Fibroblast of skin of left quadriceps (primary cell): ENCODE measurements around the gene CAND1.
A peak's percentile ranks its signal among the peaks of the same experiment; 100 is the strongest.

Experiments used
- DNase-seq, 2 experiments: peaks; one replicate each; pipeline ENCODE4 v3.0.0-alpha.2; 2013; ENCODE audit warnings: low read depth in 2 of 2

The CAND1 gene

GRCh38 chr12:67344979-67345710, 76.0 kb downstream of the CAND1 start:
- no peak for DNase-seq

GRCh38 chr12:67348683-67349082, 79.5 kb downstream of the CAND1 start:
- no peak for DNase-seq

- no peak for DNase-seq
Measured at GRCh38 chr12:67352682-67353081, 83.5 kb downstream of the CAND1 start.

- no peak for DNase-seq
Measured at GRCh38 chr12:67354322-67354721, 85.2 kb downstream of the CAND1 start.

- DNase-seq = no peak
Measured at GRCh38 chr12:67354966-67355365, 85.8 kb downstream of the CAND1 start.

GRCh38 chr12:67355428-67356379, 86.5 kb downstream of the CAND1 start:
- peak; percentile 42 to 48 for DNase-seq

GRCh38 chr12:67356380-67356774, 87.2 kb downstream of the CAND1 start:
- no peak for DNase-seq

- DNase-seq = no peak
Measured at GRCh38 chr12:67357376-67358125, 88.4 kb downstream of the CAND1 start.

GRCh38 chr12:67358781-67359338, 89.7 kb downstream of the CAND1 start:
- peak; percentile 96 for DNase-seq

- DNase-seq = no peak
Measured at GRCh38 chr12:67362526-67362925, 93.4 kb downstream of the CAND1 start.

- DNase-seq = no peak
Measured at GRCh38 chr12:67364228-67364627, 95.1 kb downstream of the CAND1 start.

GRCh38 chr12:67365131-67365530, 96.0 kb downstream of the CAND1 start:
- no peak for DNase-seq

- no peak for DNase-seq
Measured at GRCh38 chr12:67367843-67368242, 98.7 kb downstream of the CAND1 start.
